Tibial artery (tissue), 4 donors: Measurements from ENCODE around the gene PPP1R3E.

ENCODE experiments used
- DNase-seq, 2 donors: peaks; one replicate each; pipeline ENCODE4 v3.0.0-alpha.2; 2019
- H3K27ac ChIP-seq, 2 donors: fragments of 200-600 bp; sonication (generic) in 1 of 2; 1 replicate in 1 of 2; 2 replicates in 1 of 2; pipeline ENCODE4 v1.5.1; 2018 to 2019; ENCODE audit warnings: mild to moderate bottlenecking in 1 of 2
- H3K27me3 ChIP-seq, 2 donors: fragments of 200-600 bp; sonication (generic) in 1 of 2; one replicate each; pipeline versions ENCODE4 v1.5.1 to v1.6.0; 2016 to 2019
- H3K36me3 ChIP-seq, 3 donors: fragments of 200-600 bp; sonication (generic) in 2 of 3; one replicate each; pipeline ENCODE4 v1.5.1; 2016 to 2019; ENCODE audit warnings: mild to moderate bottlenecking in 2 of 3
- H3K4me1 ChIP-seq, 4 donors: fragments of 200-600 bp; sonication (generic) in 2 of 4; 1 replicate in 3 of 4; 2 replicates in 1 of 4; pipeline ENCODE4 v1.5.1; 2016 to 2019
- H3K4me3 ChIP-seq, 2 donors: fragments of 200-600 bp; sonication (generic) in 1 of 2; 1 replicate in 1 of 2; 2 replicates in 1 of 2; pipeline ENCODE4 v1.5.1; 2018 to 2019; ENCODE audit warnings: mild to moderate bottlenecking in 2 of 2
- H3K9me3 ChIP-seq, 3 donors: fragments of 200-600 bp; sonication (generic) in 1 of 3; one replicate each; pipeline ENCODE4 v1.5.1; 2016 to 2019
- CTCF ChIP-seq, 2 experiments: fragments of 200-600 bp in 1 of 2; fragments of 450-650 bp in 1 of 2; IDR thresholded peaks; one replicate each; pipeline ENCODE4 v1.5.1; 2017 to 2019; ENCODE audit warnings: antibody characterized with exemption in 2 of 2, mild to moderate bottlenecking in 1 of 2, moderate library complexity in 1 of 2
- intact Hi-C: fragments of 100-400 bp; cut with DNase I; formaldehyde crosslinking; loops from one replicate; pipeline ENCODE4 v1.15.0; 2023; ENCODE audit warnings: low total_unique reads

Gene PPP1R3E

GRCh38 chr14:23252420-23253333, 50.0 kb downstream of the PPP1R3E start:
- Histone ChIP-seq H3K27me3 (no peaks in the 10 kb centered on the region), H3K4me3 (no peak overlapping the region), H3K4me1 (no peaks in the 10 kb centered on the region), H3K36me3 (no peaks in the 10 kb centered on the region), H3K27ac (no peak overlapping the region), H3K9me3 (no peaks in the 10 kb centered on the region)
- no peak for DNase-seq
- intact Hi-C loops = no loop called here
- no peak for TF ChIP-seq CTCF (IDR thresholded peaks at IDR 0.05)

GRCh38 chr14:23252006-23252405, 50.7 kb downstream of the PPP1R3E start:
- no peaks in the 10 kb centered on the region for H3K36me3 ChIP-seq
- H3K4me1 ChIP-seq = no peaks in the 10 kb centered on the region
- H3K4me3 ChIP-seq = no peak overlapping the region
- DNase-seq = no peak
- H3K9me3 ChIP-seq = no peaks in the 10 kb centered on the region
- intact Hi-C loops = no loop called here
- no peaks in the 10 kb centered on the region for H3K27me3 ChIP-seq
- no peak for TF ChIP-seq CTCF (IDR thresholded peaks at IDR 0.05)
- H3K27ac ChIP-seq = no peak overlapping the region

- H3K36me3 ChIP-seq = no peaks in the 10 kb centered on the region
- TF ChIP-seq CTCF (IDR thresholded peaks at IDR 0.05) = no peak
- DNase-seq = no peak
- no peaks in the 10 kb centered on the region for H3K27me3 ChIP-seq
- H3K27ac ChIP-seq = no peak overlapping the region
- H3K4me3 ChIP-seq = no peak overlapping the region
- no peaks in the 10 kb centered on the region for H3K9me3 ChIP-seq
- no peaks in the 10 kb centered on the region for H3K4me1 ChIP-seq
- intact Hi-C loops = no loop called here
Observed at GRCh38 chr14:23249824-23250223, 52.8 kb downstream of the PPP1R3E start.

- intact Hi-C loops = no loop called here
- no peaks in the 10 kb centered on the region for H3K9me3 ChIP-seq
- no peaks in the 10 kb centered on the region for H3K27me3 ChIP-seq
- no peak overlapping the region for H3K27ac ChIP-seq
- no peak overlapping the region for H3K4me3 ChIP-seq
- no peaks in the 10 kb centered on the region for H3K36me3 ChIP-seq
- TF ChIP-seq CTCF (IDR thresholded peaks at IDR 0.05) = no peak
- no peaks in the 10 kb centered on the region for H3K4me1 ChIP-seq
- no peak for DNase-seq
Observed at GRCh38 chr14:23248601-23249000, 54.1 kb downstream of the PPP1R3E start.
